ENCODE data around the gene MAZ.

DNA sequence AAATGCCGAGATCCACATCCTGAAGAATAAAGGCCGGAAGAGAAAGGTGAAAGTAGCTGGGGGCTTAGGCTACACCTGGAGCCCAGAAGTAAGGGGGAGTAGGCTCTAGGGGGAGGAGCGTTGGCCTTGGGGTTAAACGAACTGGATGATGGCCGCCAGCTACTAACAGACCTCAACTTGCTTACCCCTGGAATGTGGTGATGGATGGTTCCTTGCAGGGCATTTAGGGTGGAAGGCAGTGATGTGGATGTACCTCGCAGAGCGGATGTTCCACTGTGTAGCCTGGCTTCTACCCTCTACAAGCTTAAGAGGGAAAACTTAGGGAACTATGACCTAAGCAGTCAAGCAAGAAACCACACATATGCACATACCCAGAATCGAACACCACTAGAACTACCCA is 2.3 kb upstream of the MAZ start:
- TF ChIP-seq POLR2A (IDR thresholded peaks at IDR 0.05; ENCODE audit: low read depth, low read length) (no peak), POLR2AphosphoS5 (IDR thresholded peaks at IDR 0.05; ENCODE audit: low read depth, low read length) (no peak)

Measured in GM12892 (cell line).